ENCODE data around the gene ZRSR2. TPM values are rescaled to one million over a fixed set of nuclear protein-coding genes. Genes with fewer than 3 reads are reported as not detected.
A peak's percentile ranks its signal among the peaks of the same experiment; 100 is the strongest.

ZRSR2 gene
- total RNA-seq, 2 donors from 2014 or later = 4.0 to 6.1 TPM

GRCh38 chrX:15864629-15865028, 74.3 kb downstream of the ZRSR2 start:
- Histone ChIP-seq H3K9me3 (no peaks in the 10 kb centered on the region), H3K27me3 (no peaks in the 10 kb centered on the region), H3K27ac (peak overlapping the region in 1 of 2 donors; percentile 45), H3K4me1 (no peaks in the 10 kb centered on the region), H3K36me3 (no peaks in the 10 kb centered on the region), H3K4me3 (no peak overlapping the region)
- DNase-seq (ENCODE audit: low spot score) = no peak
- no peak for TF ChIP-seq CTCF (IDR thresholded peaks at IDR 0.05)

GRCh38 chrX:15866147-15866546, 75.9 kb downstream of the ZRSR2 start:
- Histone ChIP-seq H3K27ac (no peak overlapping the region), H3K36me3 (no peaks in the 10 kb centered on the region), H3K9me3 (no peaks in the 10 kb centered on the region), H3K4me3 (no peak overlapping the region), H3K4me1 (no peaks in the 10 kb centered on the region), H3K27me3 (no peaks in the 10 kb centered on the region)
- DNase-seq (ENCODE audit: low spot score) = no peak
- no peak for TF ChIP-seq CTCF (IDR thresholded peaks at IDR 0.05)

GRCh38 chrX:15869695-15870094, 79.4 kb downstream of the ZRSR2 start:
- TF ChIP-seq CTCF (IDR thresholded peaks at IDR 0.05) = no peak
- H3K9me3 ChIP-seq = no peaks in the 10 kb centered on the region
- H3K27ac ChIP-seq = no peak overlapping the region
- DNase-seq (ENCODE audit: low spot score) = no peak
- H3K4me1 ChIP-seq = no peaks in the 10 kb centered on the region
- no peak overlapping the region for H3K4me3 ChIP-seq
- no peaks in the 10 kb centered on the region for H3K27me3 ChIP-seq
- H3K36me3 ChIP-seq = no peaks in the 10 kb centered on the region

- no peaks in the 10 kb centered on the region for H3K4me1 ChIP-seq
- no peaks in the 10 kb centered on the region for H3K36me3 ChIP-seq
- no peaks in the 10 kb centered on the region for H3K27me3 ChIP-seq
- no peak overlapping the region for H3K27ac ChIP-seq
- no peak for DNase-seq (ENCODE audit: low spot score)
- TF ChIP-seq CTCF (IDR thresholded peaks at IDR 0.05) = no peak
- no peaks in the 10 kb centered on the region for H3K9me3 ChIP-seq
- no peak overlapping the region for H3K4me3 ChIP-seq
These were observed 80.0 kb downstream of the ZRSR2 start for GRCh38 chrX:15870310-15870709.

Other genes starting within 250 kb of the ZRSR2 start
- 10 to 100 TPM; 15.2 to 26.1 TPM for gene ACE2, start 189.5 kb upstream of the ZRSR2 start, total RNA-seq
- under 1 TPM; 0.28 to 0.70 TPM for gene CLTRN, start 125.7 kb upstream of the ZRSR2 start, total RNA-seq
- 1 to 10 TPM; 6.4 to 8.6 TPM for gene CA5B, start 52.2 kb upstream of the ZRSR2 start, total RNA-seq
- 100 to 1,000 TPM; 101 to 184 TPM for gene AP1S2, start 64.3 kb downstream of the ZRSR2 start, total RNA-seq

Measured in right atrium auricular region (tissue), 2 donors.